Activated T-helper 1 cell treated with anti-CD3 and anti-CD28 coated beads, Interleukin-12 subunit alpha, Interleukin-12 subunit beta, Interleukin-2, Interleukin-4 antibody, amounts not matched to agents 30 ng/mL and 10 ng/mL and 1 ng/mL, durations not matched to agents 14 hours and 24 hours and 36 hours (primary cell): ENCODE data around the gene CMSS1. TPM values are rescaled to one million over a fixed set of nuclear protein-coding genes. Genes with fewer than 3 reads are reported as not detected.

Experiments
- DNase-seq: peaks from one replicate; pipeline ENCODE4 v3.0.0; 2021; ENCODE audit warnings: low spot score
- H3K27ac Mint-ChIP-seq: one replicate; pipeline ENCODE4 v1.8.0; 2021; ENCODE audit warnings: mild to moderate bottlenecking, mixed read lengths
- H3K27me3 Mint-ChIP-seq: one replicate; pipeline ENCODE4 v1.8.0; 2022; ENCODE audit warnings: mild to moderate bottlenecking, moderate library complexity, mixed read lengths; ENCODE audit not compliant: insufficient read depth
- H3K36me3 Mint-ChIP-seq: one replicate; pipeline ENCODE4 v1.8.0; 2021; ENCODE audit warnings: low read depth, mixed read lengths
- H3K4me1 Mint-ChIP-seq: one replicate; pipeline ENCODE4 v1.8.0; 2021; ENCODE audit warnings: low read depth, mixed read lengths
- H3K4me3 Mint-ChIP-seq: one replicate; pipeline ENCODE4 v1.8.0; 2021; ENCODE audit warnings: mild to moderate bottlenecking, moderate library complexity, mixed read lengths
- H3K9me3 Mint-ChIP-seq: one replicate; pipeline ENCODE4 v1.8.0; 2021; ENCODE audit warnings: mixed read lengths
- intact Hi-C: fragments of 100-400 bp; cut with micrococcal nuclease; formaldehyde crosslinking; loops from one replicate; pipeline ENCODE4 v1.15.1; 2024
- total RNA-seq: library from RNA; stranded (reverse); gene quantifications from 2 replicates; pipeline ENCODE4 v1.2.3, GENCODE V29; 2022

Gene CMSS1
- total RNA-seq, 1 donor from 2014 or later: 108 TPM

DNA sequence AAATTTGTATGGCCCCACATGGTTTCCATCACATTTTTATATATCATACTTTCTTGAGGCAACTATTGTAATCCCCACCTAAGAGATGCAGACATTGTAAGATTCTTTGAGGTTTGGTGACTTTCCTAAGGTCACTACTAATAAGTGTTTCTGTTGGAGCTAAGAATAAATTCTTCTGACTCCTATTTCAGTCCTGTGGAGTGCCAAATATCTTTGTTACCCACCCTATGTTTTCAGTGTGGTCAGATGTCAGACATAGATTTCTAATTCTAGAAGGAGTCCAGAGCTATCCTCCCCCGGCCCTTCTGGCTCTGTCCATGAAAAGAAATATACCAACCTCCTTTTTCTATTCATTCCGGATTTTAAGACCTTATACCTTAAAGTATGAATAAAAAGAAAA lies 342.9 kb downstream of the CMSS1 start:
- intact Hi-C loops: no loop called here
- Mint-ChIP-seq H3K9me3 (peaks cover 17% of the 10 kb centered on the region), H3K4me3 (no peak overlapping the region), H3K27me3 (no peaks in the 10 kb centered on the region), H3K4me1 (peaks cover 9% of the 10 kb centered on the region), H3K36me3 (peaks cover 21% of the 10 kb centered on the region), H3K27ac (no peak overlapping the region)
- no peak for DNase-seq

DNA sequence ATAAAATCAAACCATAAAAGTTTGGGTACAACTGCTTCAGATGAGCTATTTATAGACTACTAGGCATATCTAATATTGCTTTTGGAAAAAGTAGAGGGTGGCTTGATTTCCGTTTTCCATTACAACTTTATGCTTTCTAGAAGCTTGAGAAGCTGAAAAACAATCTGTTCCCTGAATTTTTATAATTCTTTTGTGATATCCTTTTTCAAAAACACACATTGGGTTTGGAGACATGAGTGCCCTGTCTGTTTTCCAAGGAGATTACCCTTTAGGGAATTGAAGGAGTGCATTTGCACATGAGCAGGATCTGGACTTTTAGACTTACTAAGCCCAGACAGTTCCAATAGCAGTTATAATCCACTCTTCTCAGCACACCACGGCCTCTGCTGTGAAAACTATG lies 346.1 kb downstream of the CMSS1 start:
- peaks cover 9% of the 10 kb centered on the region for H3K4me1 Mint-ChIP-seq
- H3K36me3 Mint-ChIP-seq: peaks cover 11% of the 10 kb centered on the region
- intact Hi-C loops: no loop called here
- DNase-seq: no peak
- no peak overlapping the region for H3K4me3 Mint-ChIP-seq
- no peak overlapping the region for H3K27ac Mint-ChIP-seq
- H3K9me3 Mint-ChIP-seq: no peaks in the 10 kb centered on the region
- H3K27me3 Mint-ChIP-seq: no peaks in the 10 kb centered on the region

DNA sequence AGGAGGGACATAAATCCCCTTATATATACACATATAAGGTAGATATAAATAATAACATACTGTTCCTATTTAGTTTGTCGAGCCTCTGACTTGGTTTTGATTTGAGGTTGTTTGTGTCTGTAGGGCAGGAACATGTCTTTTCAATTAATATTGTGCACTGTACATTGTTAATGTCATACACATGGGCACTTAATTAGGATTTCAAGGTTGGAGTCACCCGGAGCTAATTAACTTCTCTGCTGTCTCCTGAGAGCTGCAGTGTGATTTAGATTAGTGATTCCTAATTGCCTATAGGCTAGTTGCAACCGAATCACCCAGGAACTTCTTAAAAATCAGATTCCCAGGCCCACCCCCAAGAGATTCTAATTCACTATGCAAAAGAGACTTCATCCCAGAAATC lies 347.1 kb downstream of the CMSS1 start:
- H3K36me3 Mint-ChIP-seq: peaks cover 12% of the 10 kb centered on the region
- no peak overlapping the region for H3K27ac Mint-ChIP-seq
- H3K9me3 Mint-ChIP-seq: no peaks in the 10 kb centered on the region
- H3K27me3 Mint-ChIP-seq: no peaks in the 10 kb centered on the region
- no peak for DNase-seq
- no peak overlapping the region for H3K4me3 Mint-ChIP-seq
- intact Hi-C loops: no loop called here
- H3K4me1 Mint-ChIP-seq: peaks cover 5% of the 10 kb centered on the region

DNA sequence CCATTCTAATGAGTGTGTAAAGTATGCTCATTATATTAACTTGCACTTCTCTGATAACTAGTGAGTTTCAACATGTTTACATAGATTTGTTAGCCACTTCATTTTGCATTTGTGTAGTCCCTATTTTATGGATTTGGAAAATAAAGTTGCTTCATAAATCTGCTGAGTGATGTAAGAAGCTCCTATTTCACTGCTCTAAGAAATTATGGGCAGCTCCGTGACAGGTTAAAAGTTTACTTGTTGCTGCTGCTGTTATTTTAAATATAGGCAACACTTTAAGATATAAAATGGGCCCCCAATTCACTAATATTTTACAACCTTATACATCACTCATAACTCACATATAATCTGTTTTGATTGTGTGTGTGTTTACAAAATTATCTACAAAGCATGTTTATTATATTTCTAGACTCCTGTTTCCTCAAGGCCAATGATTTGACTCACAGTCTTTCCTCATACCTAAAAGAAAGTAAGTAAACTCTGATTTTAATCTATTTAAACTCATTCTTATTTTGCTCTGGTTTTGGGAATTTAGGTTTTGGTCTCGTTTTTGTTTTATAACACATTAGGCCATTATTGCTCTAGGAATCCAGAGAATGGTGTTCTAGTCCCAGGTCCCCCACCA lies 348.4 kb downstream of the CMSS1 start:
- Mint-ChIP-seq H3K36me3 (peaks cover 12% of the 10 kb centered on the region), H3K27me3 (no peaks in the 10 kb centered on the region), H3K9me3 (no peaks in the 10 kb centered on the region)

DNA sequence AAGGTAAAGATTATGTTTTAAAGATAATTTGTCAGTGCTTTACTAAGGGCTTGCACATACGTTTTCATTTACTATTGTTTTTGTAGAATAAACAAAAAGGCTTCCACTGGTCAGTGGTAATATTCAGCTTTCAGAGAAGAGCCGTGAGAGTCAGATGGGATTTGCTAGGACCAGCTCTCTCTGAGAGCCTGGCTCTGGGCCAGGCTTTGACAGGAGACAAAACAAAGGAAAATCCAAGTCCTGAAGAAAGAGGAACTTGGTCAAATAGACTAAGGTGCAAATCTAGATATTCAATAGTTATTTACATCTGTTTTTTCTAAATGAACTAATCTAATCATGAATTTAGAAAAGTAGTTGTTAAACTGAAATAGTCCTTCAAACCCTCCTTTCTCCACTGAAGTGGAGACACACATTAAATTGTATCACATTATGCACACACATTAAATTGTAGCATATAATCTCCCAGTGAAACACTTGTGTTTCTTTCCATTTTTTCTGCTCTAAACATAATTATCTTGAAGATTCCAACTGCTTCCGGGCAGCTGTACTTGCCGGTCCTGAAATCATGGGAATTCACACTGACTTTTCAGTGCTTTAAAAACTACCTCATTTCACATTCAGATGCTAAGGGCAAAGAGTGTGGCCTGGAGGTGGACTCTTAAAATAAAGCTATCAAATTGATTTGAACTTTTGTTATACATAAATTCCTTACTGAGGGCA lies 351.7 kb downstream of the CMSS1 start:
- Mint-ChIP-seq H3K9me3 (no peaks in the 10 kb centered on the region), H3K4me3 (no peak overlapping the region), H3K4me1 (no peaks in the 10 kb centered on the region), H3K27me3 (no peaks in the 10 kb centered on the region), H3K36me3 (peaks cover 11% of the 10 kb centered on the region), H3K27ac (no peak overlapping the region)
- DNase-seq: no peak
- intact Hi-C loops: no loop called here

More for the DNA sequence above, 348.4 kb downstream of the CMSS1 start:
- intact Hi-C loops: no loop called here
- Mint-ChIP-seq H3K4me3 (no peak overlapping the region), H3K27ac (no peak overlapping the region), H3K4me1 (no peaks in the 10 kb centered on the region)
- DNase-seq: no peak

DNA sequence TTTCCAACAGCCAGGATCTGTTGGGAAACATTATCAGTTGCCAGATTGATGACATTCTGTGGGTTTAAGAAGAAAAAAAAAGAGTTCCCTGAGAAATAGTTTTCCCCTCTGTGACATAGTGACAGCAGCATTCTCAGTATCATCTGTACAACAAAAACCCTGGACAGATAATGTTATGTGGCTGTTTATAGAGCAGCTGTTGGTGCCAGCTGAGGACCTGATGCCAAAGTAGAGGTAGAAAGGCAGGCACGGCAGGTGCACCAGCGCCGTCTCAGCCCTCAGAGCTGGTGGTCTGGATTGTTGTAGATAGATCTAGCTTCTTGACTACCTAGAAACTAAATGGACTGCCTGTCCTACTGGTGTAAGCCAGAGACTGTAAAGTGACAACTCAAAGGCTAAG lies 352.8 kb downstream of the CMSS1 start:
- Mint-ChIP-seq H3K9me3 (no peaks in the 10 kb centered on the region), H3K36me3 (peaks cover 11% of the 10 kb centered on the region), H3K27ac (no peak overlapping the region), H3K4me3 (no peak overlapping the region), H3K4me1 (no peaks in the 10 kb centered on the region), H3K27me3 (no peaks in the 10 kb centered on the region)
- intact Hi-C loops: no loop called here
- no peak for DNase-seq

DNA sequence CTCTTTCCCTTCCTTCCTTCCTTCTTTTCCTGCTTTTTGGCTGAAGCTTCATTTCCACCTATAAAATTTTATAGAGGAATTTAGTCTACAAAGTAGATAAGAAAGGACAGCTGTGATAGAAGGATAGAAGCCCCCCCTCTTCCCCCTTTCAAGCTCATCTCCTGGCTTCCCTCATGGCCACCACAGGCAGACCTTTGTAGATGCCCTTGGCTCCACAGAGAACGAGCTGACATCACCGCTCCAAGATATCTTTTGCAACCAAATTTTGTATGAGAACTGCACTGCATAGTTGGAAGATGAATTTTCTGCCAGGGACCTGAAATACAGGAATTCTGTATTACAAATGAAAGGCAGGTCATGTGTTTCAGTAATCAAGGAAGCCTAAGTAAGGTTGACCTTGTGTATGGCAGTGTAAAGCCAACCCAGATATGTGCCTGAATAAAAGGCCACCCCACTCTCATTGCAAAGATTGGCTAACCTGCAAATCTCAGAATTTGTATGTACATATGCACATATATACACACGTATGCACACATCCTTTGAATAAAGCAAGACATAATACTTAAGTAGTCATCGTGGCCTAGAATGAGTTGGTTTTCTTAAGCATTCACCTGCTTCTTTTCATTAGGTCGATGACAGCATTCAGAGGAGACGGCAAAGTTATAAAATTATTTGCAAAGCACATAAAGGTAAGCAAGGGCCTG lies 353.7 kb downstream of the CMSS1 start:
- DNase-seq: no peak
- H3K27ac Mint-ChIP-seq: no peak overlapping the region
- H3K4me3 Mint-ChIP-seq: no peak overlapping the region
- H3K9me3 Mint-ChIP-seq: no peaks in the 10 kb centered on the region
- peaks cover 15% of the 10 kb centered on the region for H3K36me3 Mint-ChIP-seq
- intact Hi-C loops: no loop called here
- H3K4me1 Mint-ChIP-seq: no peaks in the 10 kb centered on the region
- no peaks in the 10 kb centered on the region for H3K27me3 Mint-ChIP-seq

DNA sequence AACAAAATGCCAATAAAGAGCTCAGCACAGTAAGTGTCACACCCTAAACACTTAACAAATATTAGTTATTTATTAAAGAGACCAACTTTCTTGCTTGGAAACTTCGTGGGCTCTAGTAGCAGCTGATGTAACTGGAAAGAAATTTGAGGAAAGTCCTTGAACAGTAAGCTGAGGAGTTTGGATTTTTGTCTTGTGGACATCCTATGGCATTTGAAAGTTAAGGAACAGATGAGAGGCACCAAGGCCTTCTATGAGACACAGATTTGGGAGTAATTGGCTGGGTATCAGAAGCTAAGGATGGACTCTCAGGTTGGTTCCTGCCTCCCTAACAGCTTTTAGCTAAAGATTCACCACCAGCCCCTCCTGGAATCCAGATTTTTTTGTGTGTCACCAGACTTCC lies 356.3 kb downstream of the CMSS1 start:
- H3K4me1 Mint-ChIP-seq: no peaks in the 10 kb centered on the region
- H3K27me3 Mint-ChIP-seq: no peaks in the 10 kb centered on the region
- H3K4me3 Mint-ChIP-seq: no peak overlapping the region
- H3K27ac Mint-ChIP-seq: no peak overlapping the region
- peaks cover 27% of the 10 kb centered on the region for H3K36me3 Mint-ChIP-seq
- DNase-seq: no peak
- intact Hi-C loops: no loop called here
- peaks cover 9% of the 10 kb centered on the region for H3K9me3 Mint-ChIP-seq

DNA sequence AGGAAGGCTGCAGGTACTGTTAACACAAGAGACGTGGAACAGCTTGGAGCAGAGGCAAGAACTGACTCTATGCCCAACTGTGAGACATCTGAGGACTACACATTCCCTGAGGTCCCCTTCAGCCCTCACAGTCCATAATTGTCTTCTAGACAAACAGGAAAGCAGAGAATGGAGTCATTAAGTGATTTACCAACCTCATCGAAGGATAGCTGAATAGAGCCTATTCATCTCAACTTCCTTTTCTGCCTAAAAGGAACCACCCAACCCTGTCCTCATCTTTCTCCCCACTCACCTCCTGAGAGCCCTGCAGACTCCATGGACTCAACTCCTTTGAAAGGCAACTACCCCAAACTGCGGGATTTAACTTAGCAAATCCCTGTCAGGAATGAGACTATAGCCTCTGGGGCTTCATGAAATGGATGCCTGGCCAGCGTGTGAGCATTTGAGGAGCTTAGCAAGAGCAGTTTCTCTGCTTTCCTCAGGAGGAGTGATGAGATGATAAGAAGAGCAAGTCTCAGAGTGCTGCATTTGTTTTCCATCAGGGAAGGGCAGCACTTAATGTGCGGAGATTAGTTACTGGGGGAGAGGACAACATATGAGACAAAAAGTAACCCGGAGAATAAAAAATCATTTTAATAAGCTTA lies 358.1 kb downstream of the CMSS1 start:
- H3K4me3 Mint-ChIP-seq: no peak overlapping the region
- peaks cover 22% of the 10 kb centered on the region for H3K9me3 Mint-ChIP-seq
- DNase-seq: no peak
- no peaks in the 10 kb centered on the region for H3K4me1 Mint-ChIP-seq
- H3K27ac Mint-ChIP-seq: no peak overlapping the region
- intact Hi-C loops: no loop called here
- H3K36me3 Mint-ChIP-seq: peaks cover 35% of the 10 kb centered on the region
- peaks cover 2% of the 10 kb centered on the region for H3K27me3 Mint-ChIP-seq

DNA sequence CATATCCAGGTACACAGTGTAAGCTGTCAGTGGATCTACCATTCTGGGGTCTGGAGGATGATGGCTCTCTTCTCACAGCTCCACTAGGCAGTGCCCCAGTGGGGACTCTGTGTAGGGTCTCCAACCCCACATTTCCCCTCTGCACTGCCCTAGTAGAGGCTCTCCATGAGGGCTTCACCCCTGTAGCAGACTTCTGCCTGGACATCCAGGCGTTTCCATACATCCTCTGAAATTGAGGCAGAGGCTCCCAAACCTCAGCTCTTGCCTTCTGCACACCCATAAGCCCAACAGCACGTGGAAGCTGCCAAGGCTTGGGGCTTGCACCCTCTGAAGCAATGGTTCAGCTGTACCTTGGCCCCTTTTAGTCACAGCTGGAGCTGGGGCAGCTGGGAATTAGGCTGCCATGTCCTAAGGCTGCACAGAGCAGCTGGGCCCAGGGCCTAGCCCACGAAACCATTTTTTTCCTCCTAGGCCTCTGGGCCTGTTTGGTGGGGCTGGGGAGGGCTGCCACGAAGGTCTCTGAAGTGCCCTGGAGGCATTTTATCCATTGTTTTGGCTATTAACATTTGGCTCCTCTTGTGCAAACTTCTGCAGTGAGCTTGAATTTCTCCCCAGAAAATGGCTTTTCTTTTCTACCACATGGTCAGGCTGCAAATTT lies 362.2 kb downstream of the CMSS1 start:
- intact Hi-C loops: no loop called here
- peaks cover 38% of the 10 kb centered on the region for H3K36me3 Mint-ChIP-seq
- peaks cover 2% of the 10 kb centered on the region for H3K27me3 Mint-ChIP-seq

DNA sequence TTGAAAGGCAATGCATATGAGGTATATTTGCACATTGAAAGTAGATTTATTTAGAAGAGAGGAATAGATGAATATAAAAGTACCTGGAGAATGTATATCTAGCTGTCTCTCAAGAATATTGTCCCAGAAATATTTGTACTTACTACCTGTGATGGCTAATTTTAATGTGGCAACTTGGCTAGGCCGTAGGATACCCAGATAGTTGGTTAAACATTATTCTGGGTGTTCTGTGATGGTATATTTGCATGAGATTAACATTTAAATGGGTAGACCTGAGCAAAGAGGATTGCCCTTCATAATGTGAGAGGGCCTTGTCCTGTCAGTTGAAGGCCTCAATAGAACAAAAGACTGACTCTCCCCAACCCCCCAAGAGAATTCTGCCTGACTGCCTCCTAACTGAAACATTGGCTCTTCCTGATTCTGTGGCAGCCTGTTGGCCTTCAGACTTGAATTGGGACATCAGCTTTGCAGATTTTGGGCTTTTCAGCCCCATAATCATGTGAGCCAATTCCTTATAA lies 366.0 kb downstream of the CMSS1 start:
- peaks cover 23% of the 10 kb centered on the region for H3K36me3 Mint-ChIP-seq
- H3K27me3 Mint-ChIP-seq: peaks cover 2% of the 10 kb centered on the region
- H3K4me1 Mint-ChIP-seq: no peaks in the 10 kb centered on the region
- peaks cover 29% of the 10 kb centered on the region for H3K9me3 Mint-ChIP-seq
- H3K27ac Mint-ChIP-seq: no peak overlapping the region
- no peak for DNase-seq
- no peak overlapping the region for H3K4me3 Mint-ChIP-seq
- intact Hi-C loops: no loop called here

More for the DNA sequence above, 362.2 kb downstream of the CMSS1 start:
- Mint-ChIP-seq H3K27ac (no peak overlapping the region), H3K9me3 (peaks cover 35% of the 10 kb centered on the region), H3K4me1 (no peaks in the 10 kb centered on the region), H3K4me3 (no peak overlapping the region)
- DNase-seq: no peak

DNA sequence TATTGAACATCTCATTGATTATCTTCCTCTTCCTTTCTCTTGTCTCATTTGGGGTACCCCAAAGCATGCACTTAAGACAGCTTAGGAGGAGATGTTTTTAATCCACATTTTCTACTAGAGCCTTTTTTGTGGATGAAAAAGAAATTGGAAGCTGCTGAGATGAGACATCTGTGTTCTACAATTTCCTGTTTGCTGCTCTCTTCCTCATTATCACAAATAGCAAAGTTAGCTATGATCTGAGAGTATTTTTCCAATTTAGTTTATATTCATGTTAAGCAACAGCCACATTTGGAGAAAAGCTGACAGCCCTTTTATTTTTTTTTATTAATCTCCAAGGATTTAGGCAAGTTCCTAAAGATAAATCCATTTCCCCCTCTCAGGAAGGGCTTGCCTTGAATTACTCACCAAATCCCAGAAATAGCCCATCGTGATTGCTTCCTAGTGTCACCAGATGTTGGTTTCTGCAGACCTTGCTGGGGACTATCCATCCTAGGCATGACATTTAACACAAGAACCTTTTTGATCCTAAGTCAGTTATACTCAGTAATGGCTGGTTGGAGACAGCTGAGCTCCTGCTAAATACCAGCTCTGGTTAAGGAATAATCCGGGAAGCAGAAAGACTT lies 367.4 kb downstream of the CMSS1 start:
- H3K27me3 Mint-ChIP-seq: peaks cover 2% of the 10 kb centered on the region
- intact Hi-C loops: no loop called here
- H3K9me3 Mint-ChIP-seq: peaks cover 20% of the 10 kb centered on the region
- no peak overlapping the region for H3K27ac Mint-ChIP-seq
- H3K36me3 Mint-ChIP-seq: peaks cover 17% of the 10 kb centered on the region
- H3K4me1 Mint-ChIP-seq: no peaks in the 10 kb centered on the region
- no peak for DNase-seq
- no peak overlapping the region for H3K4me3 Mint-ChIP-seq
